IPS-15b (cell line): ENCODE data around the gene PIPOX.

ENCODE experiments used
- H3K27me3 ChIP-seq: one replicate; pipeline ENCODE4 v1.6.1; 2013; ENCODE audit warnings: low read length; ENCODE audit not compliant: control insufficient read depth, insufficient read depth
- H3K36me3 ChIP-seq: one replicate; pipeline ENCODE4 v1.6.1; 2013; ENCODE audit warnings: low read length; ENCODE audit not compliant: control insufficient read depth, insufficient read depth
- H3K4me1 ChIP-seq: one replicate; pipeline ENCODE4 v1.6.1; 2013; ENCODE audit warnings: mild to moderate bottlenecking, low read length; ENCODE audit not compliant: control insufficient read depth, insufficient read depth
- H3K4me3 ChIP-seq: one replicate; pipeline ENCODE4 v1.5.1; 2013; ENCODE audit warnings: low read depth, low read length
- H3K9ac ChIP-seq: one replicate; pipeline ENCODE4 v1.6.1; 2013; ENCODE audit warnings: low read depth, mild to moderate bottlenecking, low read length
- H3K9me3 ChIP-seq: one replicate; pipeline ENCODE4 v1.6.1; 2013; ENCODE audit warnings: mild to moderate bottlenecking, low read length; ENCODE audit not compliant: control insufficient read depth, insufficient read depth

The PIPOX gene

GRCh38 chr17:29007456-29007855, 35.5 kb upstream of the PIPOX start:
- no peaks in the 10 kb centered on the region for H3K9me3 ChIP-seq
- no peaks in the 10 kb centered on the region for H3K36me3 ChIP-seq
- peaks cover 38% of the 10 kb centered on the region for H3K27me3 ChIP-seq
- peaks cover 31% of the 10 kb centered on the region for H3K4me1 ChIP-seq
- no peak overlapping the region for H3K4me3 ChIP-seq
- no peak overlapping the region for H3K9ac ChIP-seq

DNA sequence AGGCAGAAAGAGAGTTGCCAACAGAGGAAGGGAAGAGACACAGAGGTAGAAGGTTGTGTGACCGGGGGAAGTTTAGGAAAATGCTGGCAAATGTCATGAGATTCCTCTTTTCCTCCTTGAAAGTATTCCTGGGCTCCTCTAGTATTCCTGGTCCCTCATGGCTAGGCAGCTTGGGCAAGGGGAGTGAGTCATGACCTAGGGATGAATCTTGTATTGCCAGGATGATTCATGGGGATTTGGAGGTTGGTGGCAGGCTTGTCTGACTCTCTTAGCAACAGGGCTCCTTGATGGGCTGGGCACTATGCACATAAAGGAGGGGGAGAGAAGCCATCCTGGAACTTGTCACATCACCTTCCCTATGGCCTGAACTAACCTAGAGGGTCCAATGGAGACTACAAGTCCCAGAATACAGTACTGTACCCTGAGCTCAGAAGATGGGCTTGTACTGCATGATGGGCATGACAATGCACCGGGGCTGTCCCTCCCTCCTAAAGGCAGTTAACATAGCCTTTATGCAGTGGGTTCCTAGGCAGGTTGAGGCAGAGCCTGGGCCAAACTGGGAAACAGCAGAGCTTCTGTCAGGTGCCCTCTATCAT, 35.0 kb upstream of the PIPOX start:
- H3K9ac ChIP-seq: peak overlapping the region; percentile 12
- no peak overlapping the region for H3K4me3 ChIP-seq
- no peaks in the 10 kb centered on the region for H3K9me3 ChIP-seq
- H3K27me3 ChIP-seq: peaks cover 38% of the 10 kb centered on the region
- peaks cover 30% of the 10 kb centered on the region for H3K4me1 ChIP-seq
- no peaks in the 10 kb centered on the region for H3K36me3 ChIP-seq

DNA sequence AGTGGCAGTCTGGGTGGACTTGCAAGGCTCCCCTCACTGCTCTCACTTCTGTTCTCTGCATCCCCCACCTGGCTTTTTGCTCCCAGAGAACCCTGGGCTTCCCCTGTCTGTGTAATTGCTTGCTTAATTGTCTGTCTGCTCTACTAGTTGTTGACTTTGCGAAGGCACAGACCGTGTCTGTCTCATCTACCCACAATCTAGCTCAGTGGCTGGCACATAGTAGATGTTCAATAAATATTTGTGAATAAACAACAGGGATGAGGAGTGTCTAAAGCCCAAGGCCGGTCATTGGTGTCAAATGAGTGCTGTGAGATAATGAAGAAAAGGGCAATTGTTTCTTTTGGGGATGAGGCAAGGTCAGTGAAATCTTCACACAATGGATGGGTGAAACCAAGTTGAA, 34.4 kb upstream of the PIPOX start:
- H3K27me3 ChIP-seq: peaks cover 37% of the 10 kb centered on the region
- peak overlapping the region; percentile 12 for H3K9ac ChIP-seq
- no peaks in the 10 kb centered on the region for H3K9me3 ChIP-seq
- peaks cover 28% of the 10 kb centered on the region for H3K4me1 ChIP-seq
- no peaks in the 10 kb centered on the region for H3K36me3 ChIP-seq
- H3K4me3 ChIP-seq: no peak overlapping the region

DNA sequence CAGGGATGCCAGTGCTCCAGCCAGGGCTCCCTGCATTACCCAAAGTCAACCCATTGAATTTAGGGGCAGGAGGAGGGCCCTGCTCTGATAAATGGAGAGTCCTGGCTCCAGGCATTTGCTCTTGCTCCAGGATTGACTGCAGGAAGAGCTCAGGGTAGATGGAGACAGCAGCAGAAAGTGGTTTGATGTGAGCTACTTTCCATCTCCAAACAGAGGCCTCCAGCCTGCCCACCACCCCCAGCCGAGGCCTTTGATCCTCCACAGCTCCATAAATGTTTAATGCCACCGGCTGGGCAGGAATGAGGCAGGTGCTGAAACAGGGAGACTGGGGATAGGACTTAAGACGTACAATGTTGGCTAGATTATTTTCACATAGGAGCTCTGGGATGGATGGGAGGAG, 32.8 kb upstream of the PIPOX start:
- no peak overlapping the region for H3K9ac ChIP-seq
- peaks cover 22% of the 10 kb centered on the region for H3K27me3 ChIP-seq
- H3K9me3 ChIP-seq: no peaks in the 10 kb centered on the region
- H3K4me3 ChIP-seq: no peak overlapping the region
- peaks cover 26% of the 10 kb centered on the region for H3K4me1 ChIP-seq
- no peaks in the 10 kb centered on the region for H3K36me3 ChIP-seq

- Histone ChIP-seq H3K9me3 (no peaks in the 10 kb centered on the region), H3K9ac (no peak overlapping the region), H3K4me3 (no peak overlapping the region), H3K36me3 (no peaks in the 10 kb centered on the region), H3K4me1 (peaks cover 26% of the 10 kb centered on the region), H3K27me3 (peaks cover 19% of the 10 kb centered on the region)
These were observed 32.4 kb upstream of the PIPOX start for GRCh38 chr17:29010586-29010985.

- peaks cover 7% of the 10 kb centered on the region for H3K27me3 ChIP-seq
- no peak overlapping the region for H3K9ac ChIP-seq
- peaks cover 27% of the 10 kb centered on the region for H3K4me1 ChIP-seq
- H3K9me3 ChIP-seq: no peaks in the 10 kb centered on the region
- H3K36me3 ChIP-seq: no peaks in the 10 kb centered on the region
- no peak overlapping the region for H3K4me3 ChIP-seq
These were observed 30.4 kb upstream of the PIPOX start for GRCh38 chr17:29012535-29012934.

DNA sequence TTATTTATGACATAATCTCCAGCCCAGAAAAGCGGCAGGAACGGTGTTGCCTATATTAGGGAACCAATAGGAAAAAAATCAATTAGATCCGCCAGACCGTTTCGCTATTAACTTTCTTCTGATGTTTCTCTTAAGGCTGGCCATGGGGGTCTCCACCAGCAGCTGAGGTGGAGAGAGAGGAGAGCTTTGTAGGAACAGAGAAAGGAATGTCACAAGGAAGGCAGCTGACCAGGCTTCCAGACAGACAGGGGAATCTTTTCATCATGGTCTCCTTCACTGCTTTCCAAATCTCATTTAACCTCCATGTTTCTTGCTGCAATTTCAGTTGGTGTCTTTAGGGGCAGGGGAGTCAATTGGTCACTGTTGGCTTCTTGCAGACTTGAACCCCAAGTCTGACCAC, 28.2 kb upstream of the PIPOX start:
- H3K9me3 ChIP-seq: no peaks in the 10 kb centered on the region
- H3K9ac ChIP-seq: no peak overlapping the region
- peaks cover 27% of the 10 kb centered on the region for H3K4me1 ChIP-seq
- H3K36me3 ChIP-seq: no peaks in the 10 kb centered on the region
- H3K27me3 ChIP-seq: no peaks in the 10 kb centered on the region
- H3K4me3 ChIP-seq: no peak overlapping the region

- no peaks in the 10 kb centered on the region for H3K36me3 ChIP-seq
- no peak overlapping the region for H3K9ac ChIP-seq
- no peaks in the 10 kb centered on the region for H3K9me3 ChIP-seq
- no peak overlapping the region for H3K4me3 ChIP-seq
- peaks cover 14% of the 10 kb centered on the region for H3K4me1 ChIP-seq
- peaks cover 9% of the 10 kb centered on the region for H3K27me3 ChIP-seq
These were observed 26.4 kb upstream of the PIPOX start for GRCh38 chr17:29016345-29017210.

DNA sequence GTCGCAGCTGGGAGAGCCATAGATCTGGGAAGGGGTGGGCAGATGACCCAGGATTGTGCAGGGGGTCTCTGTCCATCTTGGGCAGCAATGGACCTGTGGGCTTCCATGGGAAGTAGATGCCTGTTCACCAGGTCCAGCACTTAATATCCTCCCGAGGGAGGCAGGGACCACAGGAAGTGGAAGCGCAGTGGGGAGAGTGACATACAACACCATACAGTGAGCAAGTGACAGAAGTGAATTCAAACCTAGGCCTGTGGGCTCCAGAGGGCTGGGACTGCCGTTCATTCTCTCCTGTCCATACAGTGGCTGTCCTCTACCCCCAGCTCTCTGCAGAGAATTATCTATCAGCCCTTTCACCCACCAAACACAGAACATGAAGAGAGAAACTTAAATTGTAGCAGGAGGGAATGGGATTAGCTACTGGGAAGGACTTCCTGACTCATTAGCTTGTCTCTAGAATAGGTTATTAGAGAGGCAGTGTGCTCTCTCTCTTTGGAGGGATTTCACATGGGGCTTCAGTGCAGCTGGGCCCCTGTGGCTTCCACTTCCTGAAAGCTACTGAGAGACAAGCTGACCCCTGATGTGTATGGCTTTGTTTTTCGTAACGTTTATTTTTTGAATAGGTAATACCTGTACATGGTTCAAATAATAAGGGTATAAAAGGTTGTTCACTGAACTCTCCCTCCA, 24.0 kb upstream of the PIPOX start:
- Histone ChIP-seq H3K4me1 (peaks cover 14% of the 10 kb centered on the region), H3K4me3 (no peak overlapping the region), H3K9ac (no peak overlapping the region)

GRCh38 chr17:29019475-29020181, 23.3 kb upstream of the PIPOX start:
- peaks cover 13% of the 10 kb centered on the region for H3K27me3 ChIP-seq
- peak overlapping the region; percentile 27 for H3K4me3 ChIP-seq
- H3K4me1 ChIP-seq: peaks cover 14% of the 10 kb centered on the region
- H3K36me3 ChIP-seq: no peaks in the 10 kb centered on the region
- no peaks in the 10 kb centered on the region for H3K9me3 ChIP-seq
- no peak overlapping the region for H3K9ac ChIP-seq

More for the DNA sequence above, 24.0 kb upstream of the PIPOX start:
- H3K9me3 ChIP-seq: no peaks in the 10 kb centered on the region
- H3K27me3 ChIP-seq: peaks cover 13% of the 10 kb centered on the region
- no peaks in the 10 kb centered on the region for H3K36me3 ChIP-seq

DNA sequence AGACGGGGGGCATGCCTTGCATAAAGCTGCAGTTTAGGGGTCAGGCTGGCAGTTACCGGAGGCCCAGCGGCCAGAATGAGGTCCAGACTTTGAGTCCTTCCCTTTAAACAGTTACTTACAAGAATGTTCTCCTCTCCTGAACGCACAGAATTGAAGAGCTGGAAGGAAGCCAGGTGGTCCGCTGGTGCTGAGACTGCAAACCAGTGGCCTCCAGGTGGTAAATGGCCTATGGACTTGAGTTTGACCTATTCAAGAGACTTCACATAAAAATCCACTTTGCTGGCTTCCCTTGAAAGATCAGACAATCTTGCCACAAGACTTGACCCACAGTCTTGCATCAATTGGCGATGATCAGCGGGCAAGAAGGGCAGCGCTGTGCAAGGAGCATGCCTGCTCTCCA, 22.4 kb upstream of the PIPOX start:
- H3K9ac ChIP-seq: no peak overlapping the region
- no peak overlapping the region for H3K4me3 ChIP-seq
- H3K36me3 ChIP-seq: no peaks in the 10 kb centered on the region
- peaks cover 14% of the 10 kb centered on the region for H3K4me1 ChIP-seq
- no peaks in the 10 kb centered on the region for H3K9me3 ChIP-seq
- H3K27me3 ChIP-seq: peaks cover 13% of the 10 kb centered on the region
